SU-DHL-6 (cell line): ENCODE results near the gene CFB.

ENCODE experiments used
- EZH2phosphoT487 ChIP-seq: fragments of 200-600 bp; sonication (generic), shearing (Covaris generic); conservative IDR thresholded peaks from 2 replicates; pipeline ENCODE4 v1.6.1; 2018; ENCODE audit warnings: mild to moderate bottlenecking, antibody characterized with exemption, low read length, moderate library complexity, mixed read lengths
- TF ChIP-seq, protein P1 (sequence below): fragments of 200-600 bp; sonication (generic); IDR thresholded peaks from one replicate; pipeline ENCODE4 v1.5.1; 2017; ENCODE audit warnings: antibody characterized with exemption, mild to moderate bottlenecking, low read length, moderate library complexity; ENCODE audit not compliant: insufficient read depth, poor library complexity, severe bottlenecking

DNA sequence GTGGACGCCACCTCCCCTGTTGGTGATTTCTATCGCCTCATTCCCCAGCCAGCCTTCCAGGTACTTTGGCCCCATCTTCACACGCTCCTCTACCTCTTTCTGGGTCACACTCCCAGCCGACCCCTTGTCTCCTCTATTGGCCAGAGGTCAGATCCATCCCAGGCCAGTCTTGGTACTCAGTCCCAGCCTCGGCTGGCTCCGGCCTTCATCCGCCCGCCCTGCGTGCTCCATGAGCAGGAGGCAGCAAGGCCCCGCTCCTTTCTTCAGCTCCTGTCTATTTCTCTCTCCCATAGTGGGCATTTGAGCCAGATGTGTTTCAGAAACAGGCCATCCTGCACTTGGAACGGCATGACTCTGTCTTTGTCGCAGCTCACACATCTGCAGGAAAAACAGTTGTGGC lies 15.7 kb downstream of the CFB start:
- TF ChIP-seq, protein P1, sequence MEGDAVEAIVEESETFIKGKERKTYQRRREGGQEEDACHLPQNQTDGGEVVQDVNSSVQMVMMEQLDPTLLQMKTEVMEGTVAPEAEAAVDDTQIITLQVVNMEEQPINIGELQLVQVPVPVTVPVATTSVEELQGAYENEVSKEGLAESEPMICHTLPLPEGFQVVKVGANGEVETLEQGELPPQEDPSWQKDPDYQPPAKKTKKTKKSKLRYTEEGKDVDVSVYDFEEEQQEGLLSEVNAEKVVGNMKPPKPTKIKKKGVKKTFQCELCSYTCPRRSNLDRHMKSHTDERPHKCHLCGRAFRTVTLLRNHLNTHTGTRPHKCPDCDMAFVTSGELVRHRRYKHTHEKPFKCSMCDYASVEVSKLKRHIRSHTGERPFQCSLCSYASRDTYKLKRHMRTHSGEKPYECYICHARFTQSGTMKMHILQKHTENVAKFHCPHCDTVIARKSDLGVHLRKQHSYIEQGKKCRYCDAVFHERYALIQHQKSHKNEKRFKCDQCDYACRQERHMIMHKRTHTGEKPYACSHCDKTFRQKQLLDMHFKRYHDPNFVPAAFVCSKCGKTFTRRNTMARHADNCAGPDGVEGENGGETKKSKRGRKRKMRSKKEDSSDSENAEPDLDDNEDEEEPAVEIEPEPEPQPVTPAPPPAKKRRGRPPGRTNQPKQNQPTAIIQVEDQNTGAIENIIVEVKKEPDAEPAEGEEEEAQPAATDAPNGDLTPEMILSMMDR: no peak
- no peak for TF ChIP-seq EZH2phosphoT487
